GM21423 (cell line): Measurements from ENCODE around the gene TNNC1.

Experiments used
- ATAC-seq: cut with Tn5 transposase; IDR thresholded peaks from one replicate; pipeline ENCODE4 v1.9.1; 2021; ENCODE audit warnings: mild to moderate bottlenecking, moderate library complexity; ENCODE audit not compliant: unreplicated experiment

TNNC1 gene

DNA sequence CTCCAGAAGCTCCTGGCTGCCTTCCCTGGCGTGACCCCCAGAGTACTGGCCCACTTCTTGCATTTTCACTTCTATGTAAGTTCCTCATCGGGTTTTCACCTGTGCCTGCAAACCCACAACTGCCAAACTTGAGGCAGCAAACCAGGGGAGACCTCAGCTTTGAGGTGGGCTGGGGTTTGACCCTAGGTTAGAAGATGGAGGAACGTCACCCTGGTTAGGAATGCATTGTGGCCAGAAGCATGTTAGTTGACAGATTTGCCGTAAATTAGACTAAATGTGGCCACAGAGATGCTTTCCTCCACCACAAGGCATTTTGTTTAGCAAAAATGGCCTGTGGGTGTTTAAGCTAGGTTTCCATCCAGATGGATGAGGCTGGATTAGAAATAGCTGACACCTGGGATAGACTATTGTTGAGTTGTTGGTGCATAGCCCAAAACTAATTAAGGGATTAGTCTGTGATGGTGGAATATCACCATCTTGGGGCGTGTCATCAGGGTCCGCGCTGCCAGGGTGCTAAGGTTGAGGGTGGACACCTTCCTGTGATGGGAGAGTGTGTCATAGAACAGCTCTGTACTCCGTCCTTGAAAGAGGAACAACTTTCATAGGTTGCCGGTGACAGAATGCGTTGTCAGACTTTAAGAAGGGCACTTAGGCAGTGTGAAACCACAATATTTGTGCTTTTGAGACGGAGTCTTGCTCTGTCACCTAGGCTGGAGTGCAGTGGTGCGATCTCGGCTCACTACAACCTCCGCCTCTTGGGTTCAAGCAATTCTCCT lies 5.1 kb upstream of the TNNC1 start:
- no peak for ATAC-seq

DNA sequence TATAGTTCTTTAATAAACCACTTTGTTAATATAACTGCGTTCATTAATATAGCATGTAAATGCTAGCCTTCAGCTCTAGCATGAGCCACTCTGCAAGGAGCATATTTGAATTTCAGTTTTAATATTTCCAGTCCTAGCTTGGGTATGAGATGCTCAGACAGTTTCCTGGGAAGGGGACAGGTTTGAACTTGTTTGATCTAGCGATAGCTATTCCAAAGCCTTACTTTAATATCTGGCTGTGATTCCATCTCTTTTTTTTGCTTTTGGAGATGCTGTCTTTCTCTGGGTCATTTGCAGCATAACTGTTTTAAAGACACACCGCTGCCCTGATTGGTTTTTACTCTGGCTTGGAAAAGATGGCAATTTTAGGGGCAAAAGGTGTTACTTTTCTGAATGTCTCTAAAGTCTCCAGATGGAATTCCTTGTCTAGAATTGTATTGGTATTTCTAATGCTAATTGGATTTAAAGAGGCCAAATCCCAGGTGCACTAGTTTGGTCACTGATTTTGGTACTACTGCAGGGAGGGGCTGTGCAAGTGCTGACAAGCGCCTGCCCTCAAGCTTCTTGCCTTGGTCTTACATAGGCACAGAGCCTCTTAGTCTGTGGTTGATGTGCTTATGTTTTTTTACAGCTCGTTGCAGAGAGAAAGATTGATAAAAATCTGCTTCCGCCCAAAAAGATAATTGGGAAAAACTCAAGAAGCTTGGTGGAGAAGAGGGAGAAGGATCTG lies 4.4 kb upstream of the TNNC1 start:
- ATAC-seq: no peak

DNA sequence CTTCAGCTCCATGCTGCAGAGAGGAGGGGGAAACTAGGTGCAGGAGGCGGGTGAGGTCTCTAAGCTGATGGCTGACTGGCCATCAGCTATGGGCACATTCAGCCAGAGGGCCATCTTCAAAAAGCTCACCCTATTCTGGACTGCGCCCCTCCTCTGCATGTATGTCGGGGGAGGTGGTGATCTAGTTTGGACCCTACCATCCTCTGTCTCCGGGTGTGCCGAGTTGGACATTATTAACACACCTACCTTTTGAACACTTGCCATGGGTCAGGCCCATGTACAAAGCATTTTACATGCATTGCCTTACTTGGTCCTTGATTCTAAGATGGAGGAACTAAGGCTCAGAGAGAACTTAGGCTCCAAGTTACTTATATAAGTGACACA lies 3.0 kb upstream of the TNNC1 start:
- ATAC-seq: no peak

DNA sequence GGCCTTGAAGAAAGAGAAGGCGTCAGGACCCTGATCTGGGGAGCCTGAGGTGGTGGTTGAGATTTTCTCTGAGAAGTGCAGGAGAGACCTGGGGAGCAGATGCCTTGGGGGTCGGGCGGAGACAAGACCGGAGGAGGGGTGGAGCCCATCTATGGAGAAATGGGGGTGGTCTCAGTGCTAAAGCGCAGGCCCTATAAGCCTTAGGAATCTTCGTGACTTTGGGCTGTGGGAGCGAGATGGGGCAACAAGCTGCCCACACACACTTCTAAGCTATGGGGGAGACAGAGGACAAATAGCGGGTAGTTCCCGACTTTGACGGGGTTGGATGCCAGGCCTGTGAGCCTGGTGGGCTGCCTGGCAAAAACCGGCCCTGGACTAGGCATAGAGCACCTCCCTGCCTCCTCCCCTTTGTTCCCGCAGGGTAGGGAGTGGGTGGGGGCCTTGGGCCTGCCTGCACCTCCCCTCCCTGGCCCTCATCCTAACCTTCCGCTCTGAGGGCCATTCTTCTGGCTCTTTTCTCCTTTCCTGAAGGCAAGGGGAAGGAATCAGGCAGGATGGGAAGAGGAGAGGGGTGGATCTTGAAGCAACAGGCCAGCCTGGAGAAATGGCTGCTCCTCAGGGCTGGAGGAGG lies 2.4 kb upstream of the TNNC1 start:
- ATAC-seq: no peak

DNA sequence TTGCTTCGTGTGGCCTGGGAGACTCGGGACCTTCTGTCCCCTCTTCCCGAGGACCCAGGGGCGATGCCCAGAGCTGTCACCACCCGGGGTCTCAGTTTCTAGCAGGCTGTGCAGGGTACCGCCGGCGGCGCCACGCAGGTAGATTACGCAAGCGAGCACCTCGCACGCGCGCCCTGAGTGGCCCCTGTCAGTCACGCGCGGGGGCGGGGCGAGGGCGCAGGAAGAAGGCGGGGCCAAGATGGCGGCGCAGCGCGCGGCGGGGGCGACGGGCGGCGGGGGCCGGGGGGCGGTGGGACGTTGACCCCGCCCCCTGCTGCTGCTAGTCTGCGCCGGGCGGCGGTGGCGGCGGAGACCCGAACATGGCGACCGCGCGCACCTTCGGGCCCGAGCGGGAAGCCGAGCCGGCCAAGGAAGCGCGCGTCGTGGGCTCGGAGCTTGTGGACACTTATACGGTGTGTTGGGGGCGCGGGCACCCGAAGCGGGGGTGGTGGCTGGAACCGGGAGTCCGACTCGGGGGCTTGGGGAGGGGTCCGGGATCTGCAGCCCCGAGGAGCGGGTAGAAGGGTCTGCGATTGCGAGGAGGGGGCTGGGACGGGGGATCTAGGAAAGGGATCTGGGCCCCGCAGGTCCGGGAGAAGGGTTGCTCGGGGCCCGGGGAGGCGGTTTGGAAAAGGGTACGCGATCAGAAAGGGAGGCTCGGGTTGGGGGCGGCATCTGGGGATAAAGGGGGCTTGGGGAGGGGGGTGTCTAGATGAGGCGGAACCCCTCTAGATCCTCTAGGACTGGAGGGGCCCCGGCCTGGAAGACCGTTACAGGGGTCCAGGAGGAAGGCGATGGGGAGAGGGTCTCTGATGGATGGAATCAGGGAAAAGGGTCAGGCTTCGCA lies 1.7 kb upstream of the TNNC1 start, which contains the start of gene NISCH:
TSS of gene NISCH (plus strand) at position 322 of the 886 bp plus-strand sequence. CDS start at position 360, 38 bp downstream.
- ATAC-seq: peak; percentile 86

DNA sequence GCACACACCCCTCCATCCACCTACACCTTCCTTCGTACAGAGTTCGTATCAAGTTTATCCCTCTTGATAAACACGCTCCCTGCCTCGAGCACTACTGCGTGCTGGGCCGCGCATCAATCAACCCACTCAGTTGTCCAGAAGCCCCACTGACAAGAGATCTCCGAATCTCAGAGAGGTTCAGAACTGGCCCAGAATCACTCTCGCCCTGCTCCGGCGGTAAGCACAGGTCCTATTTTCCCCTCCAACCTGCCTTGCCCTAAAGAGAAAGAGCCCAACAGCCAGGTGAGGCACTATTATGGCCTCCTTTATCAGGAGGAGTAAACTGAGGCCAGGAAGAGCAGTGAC lies 1.1 kb upstream of the TNNC1 start:
- no peak for ATAC-seq

DNA sequence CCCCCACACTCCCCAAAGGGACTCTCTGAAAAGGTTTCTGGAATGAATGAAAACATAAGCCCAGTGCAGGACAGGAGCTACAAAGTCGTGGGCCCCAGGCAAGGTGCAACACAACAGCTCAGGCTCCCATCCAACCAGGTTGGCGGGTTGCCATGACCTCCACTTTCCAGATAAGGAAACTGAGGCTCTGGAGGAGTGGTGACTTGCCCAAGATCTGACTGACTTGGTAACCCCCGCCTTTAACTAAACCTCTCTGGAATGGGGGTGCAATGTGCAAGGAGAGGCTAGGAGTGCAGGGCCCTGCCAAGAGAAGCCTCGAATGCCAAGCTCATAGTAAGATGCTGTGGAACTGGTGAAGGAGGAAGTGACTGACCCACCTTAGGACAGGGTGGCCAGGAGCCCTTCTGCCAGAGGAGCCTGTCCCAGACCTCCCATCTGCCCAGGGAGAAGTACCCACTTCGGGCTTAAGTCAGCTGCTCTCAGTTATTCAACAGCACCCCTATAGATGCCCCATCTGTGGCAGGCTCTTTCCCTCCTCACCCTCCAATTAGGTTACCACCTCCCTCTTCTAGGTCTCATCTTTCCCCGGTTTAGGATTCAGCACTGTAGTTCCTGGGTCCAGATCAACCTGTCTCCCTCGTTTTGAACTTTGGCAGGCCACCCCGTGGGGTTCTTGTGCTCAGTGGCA lies 553 bp upstream of the TNNC1 start:
- ATAC-seq: no peak

DNA sequence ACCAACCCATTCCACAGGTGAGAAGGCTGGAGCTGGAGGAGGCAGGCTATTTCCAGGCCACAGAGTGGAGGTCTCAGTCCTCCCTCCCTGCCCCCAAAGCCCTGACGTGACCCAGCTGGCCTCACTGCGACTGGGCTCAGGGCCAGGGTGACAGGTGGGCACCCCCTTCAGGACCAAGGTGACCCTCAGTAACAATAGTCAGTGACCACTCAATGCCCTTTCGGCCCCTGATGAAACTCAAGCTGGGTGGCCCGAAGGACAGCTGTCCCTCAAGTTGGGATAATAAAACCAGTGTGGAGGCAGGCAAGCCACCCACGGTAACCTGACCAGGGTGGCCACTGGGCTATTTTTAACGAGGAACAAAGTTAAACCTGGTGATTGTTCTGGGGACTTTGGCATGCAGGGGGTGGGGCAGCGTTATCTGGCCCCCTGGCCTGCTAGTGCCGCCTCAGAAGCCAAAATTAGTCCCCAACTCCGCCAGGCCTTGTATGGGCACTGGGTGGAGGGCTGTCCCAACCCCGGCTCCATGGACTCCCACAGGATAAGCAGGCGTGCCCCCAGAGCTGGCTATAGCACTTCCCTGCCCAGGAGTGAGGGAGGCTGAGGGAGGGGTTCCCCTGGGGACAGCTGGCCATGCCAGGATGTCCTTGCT lies 1.1 kb downstream of the TNNC1 start:
- no peak for ATAC-seq

DNA sequence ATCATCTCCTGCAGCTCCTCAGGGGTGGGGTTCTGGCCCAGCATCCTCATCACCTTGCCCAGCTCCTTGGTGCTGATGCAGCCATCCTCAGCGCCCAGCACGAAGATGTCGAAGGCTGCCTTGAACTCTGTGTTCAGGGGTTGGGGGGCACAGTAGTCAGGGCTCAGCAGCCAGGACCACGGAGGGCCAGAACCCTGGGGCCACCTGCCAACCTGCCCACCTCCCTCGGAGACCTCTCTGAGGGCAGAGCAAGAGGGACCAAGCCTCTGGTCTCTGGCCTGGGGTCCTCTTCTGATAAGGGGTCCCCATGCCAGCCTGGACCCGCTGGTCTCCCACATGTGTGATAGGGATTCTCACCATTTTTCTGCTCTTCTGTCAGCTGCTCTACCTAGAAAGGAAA lies 1.7 kb downstream of the TNNC1 start:
- ATAC-seq: no peak

DNA sequence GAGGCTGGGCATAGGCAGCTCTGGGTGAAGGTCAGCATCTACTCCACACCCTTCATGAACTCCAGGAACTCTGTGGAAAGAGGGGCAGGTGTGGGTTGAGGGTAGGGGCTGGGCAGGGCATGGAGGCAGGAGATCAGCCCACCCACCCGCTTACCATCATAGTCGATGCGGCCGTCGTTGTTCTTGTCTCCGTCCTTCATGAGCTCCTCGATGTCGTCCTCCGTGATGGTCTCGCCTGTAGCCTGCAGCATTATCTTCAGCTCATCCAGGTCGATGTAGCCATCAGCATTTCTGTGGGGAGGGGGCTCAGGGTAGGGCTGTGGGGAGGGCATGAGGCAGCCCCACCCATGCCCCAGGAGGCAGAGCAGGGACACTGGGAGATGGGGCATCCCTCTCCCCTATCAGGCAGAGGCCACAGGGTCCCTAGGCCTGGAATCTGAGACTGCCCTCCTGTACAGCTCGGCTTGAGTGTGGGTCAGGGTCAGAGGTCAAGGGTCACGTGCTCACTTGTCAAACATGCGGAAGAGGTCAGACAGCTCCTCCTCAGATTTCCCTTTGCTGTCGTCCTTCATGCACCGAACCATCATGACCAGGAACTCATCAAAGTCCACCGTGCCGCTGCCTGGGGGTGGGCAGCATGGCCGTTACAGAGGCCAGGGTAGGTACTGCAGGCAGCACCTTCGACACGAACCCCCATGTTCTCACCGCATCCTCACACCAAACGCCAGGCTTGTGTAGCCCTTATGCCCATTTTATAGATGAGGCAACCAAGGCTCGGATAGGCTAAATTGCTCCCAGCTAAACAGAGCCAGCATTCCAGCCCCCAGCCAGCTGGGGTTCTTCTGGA lies 2.4 kb downstream of the TNNC1 start:
- no peak for ATAC-seq

DNA sequence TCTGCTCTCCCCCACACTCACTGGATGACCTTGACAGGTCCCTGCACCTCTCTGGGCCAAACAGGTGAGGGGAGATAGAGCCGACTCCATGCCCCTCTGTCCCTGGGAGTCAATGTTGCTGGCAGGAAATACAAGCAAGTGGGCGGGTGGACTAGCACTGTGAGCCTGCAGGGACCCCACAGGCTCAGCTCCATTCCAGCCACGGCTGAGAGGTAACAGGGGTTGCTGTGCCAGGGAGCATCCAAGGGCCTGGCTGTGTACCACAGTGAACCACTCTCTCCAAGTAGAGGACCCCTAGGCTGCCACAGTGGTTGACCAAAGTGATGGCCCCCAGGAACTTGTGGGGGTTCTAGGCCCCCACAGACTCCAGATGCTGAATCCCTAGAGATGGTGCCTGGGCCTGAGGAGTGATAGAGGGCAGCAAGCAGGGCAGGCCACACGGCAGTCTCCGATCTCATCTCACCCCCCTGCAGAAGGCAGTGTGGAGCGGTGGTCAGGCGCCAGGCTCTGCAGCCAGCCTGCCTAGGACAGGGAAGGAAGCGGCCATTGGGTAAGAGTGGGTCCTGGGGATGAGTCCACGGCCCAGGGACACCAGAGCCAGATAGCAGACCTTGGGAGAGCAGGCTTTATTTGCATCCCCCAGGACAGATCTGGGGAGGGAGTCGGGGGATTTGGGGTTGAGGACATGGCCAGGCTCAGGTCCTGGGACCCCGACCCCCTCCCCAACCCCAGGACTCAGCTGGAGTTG lies 3.2 kb downstream of the TNNC1 start:
- no peak for ATAC-seq

DNA sequence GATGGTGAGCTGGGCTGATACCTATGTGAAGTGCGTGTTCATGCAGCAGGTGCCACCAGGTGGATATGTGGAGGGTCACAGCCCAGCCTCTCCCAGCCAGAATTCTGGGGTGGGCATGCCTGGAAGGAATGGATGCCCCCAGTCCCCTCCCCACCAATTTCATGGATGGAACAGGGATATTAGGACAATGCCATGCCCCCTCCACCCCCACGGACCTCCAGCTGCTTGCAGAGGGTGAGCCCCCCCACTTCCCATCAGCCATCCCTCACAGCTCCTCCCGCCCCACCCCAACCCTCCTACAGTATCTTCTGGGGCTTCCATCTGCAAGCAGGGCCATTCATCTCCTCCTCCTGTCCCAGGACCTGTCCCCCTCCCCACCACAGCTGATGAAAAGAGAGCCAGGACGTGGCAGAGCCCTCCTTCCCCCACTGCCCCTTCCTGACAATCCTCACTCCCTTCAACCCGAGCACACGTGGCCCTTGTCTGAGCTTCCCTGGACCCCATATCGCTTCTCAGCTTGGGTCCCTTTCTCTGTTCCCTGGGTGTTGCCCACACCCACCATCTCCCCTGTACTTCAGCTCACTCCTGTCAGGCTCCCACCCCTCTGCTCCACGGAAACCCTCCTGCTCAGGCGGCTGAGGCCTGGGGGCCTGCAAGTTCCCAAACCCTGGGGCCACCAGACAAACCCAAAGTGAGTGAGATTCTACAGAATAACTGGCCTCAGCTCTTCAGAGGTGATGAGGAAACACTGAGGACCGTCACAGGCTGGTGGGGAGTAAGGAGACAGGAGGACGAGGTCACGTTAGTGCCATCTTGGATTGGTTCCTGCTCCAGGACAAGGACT lies 6.1 kb downstream of the TNNC1 start:
- ATAC-seq: no peak

DNA sequence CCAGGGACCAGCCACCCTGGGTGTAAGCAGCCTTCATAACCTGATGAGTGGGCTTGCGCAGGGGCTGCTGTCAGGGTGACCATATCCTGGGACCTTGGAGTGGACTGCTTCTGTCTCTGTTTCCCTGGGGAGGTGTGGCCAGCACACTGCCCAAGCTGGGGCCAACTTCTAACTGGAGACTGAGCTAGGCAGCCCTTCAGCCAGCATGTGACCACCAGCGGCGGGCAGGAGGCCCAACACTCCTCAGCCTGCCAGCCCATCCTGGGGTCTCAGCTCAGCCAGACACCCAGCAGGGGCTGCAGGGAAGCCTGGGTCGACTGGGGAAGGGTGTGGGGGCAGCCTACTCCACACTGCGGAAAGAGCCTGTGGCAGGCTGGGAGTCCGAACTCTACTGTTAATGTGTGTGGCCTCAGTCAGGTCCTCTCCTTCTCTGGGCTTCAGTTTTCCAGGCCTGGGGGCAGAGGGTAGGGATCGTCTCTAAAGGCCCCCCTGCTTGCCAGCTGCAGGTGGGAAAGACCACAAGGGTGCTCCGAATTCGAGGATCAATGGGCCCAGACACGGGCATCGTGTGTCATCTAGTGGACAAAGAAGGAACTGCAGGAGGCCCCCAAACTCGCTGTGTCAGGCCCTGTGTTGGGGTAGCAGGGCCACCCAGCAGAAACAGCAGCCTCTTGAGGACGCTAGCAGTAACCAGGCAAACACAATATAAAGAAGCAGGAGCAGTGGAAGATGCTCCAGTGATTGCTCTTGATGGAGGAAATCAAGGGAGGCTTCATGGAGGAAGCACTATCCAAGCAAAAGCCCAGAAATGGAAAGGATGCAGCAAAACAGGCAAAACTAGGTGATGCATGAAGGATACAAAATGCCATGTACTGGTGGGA lies 7.0 kb downstream of the TNNC1 start:
- no peak for ATAC-seq

DNA sequence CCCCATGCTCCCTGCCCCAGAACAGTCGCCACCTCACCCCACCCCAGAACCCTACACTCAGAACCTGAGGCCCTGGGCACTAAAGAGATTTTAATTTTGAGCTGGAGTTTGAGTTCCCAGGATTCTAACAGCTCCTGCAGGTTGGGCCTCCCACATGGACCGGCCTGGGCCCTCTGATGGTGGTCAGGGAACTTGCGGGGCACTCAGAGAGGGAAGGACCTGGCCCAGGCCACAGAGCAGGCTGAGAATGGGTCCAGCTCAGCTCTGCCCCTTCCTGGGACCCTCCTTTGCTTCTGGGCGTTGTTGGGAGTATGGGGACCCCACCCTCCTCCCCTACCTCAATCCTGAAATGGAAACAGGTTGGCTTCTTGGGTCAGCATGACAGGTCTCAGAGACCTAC lies 7.8 kb downstream of the TNNC1 start:
- ATAC-seq: no peak

DNA sequence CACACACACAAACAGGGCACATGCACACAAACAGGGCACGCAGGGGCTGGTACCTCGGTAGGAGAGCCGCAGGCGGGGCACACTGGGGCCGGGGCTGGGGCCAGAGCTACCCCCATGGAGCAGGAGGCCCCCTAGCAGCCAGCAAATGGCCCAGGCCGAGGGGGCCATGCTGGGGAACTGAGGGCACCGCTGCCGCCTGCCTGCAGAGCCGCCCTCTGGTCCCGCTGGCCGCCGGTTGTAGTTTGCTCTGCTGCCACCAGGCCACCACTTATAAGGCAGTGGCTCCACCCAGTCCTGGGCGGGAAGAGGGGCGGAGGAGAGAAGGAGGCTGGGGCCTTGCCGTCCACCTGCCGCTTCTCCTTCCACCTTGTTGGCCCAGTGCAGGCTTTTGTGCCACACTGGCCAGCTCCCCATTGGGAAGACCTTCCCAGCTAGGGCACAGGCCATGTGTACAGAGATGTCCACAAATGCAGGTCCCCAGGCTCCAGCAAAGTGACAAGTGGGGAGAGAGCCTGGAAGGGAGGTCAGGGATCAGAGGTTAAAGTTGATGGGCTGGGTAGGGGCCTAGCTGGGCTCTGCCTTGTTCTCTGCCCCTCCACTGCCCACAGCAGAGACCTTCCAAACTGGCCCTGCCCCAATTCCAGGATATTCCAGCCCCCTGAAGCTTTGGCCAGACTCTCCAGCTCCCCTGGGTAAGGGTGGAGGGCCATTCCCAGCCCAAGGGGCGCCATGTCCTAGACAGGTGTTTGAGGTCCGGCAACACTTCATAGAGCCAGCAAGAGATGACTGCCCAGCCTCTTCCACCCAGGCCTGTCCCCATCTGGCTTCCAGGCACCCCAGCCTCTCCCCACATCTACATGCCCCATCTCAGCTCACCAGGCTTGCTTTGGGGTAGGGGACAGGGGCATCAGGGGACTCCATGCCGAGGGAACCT lies 8.7 kb downstream of the TNNC1 start, which contains the start of gene SEMA3G:
TSS of gene SEMA3G (minus strand) at position 244 of the 934 bp plus-strand sequence. CDS start at position 168, 76 bp downstream.
- ATAC-seq: peak; percentile 85
